IMR-90 (cell line): ENCODE measurements around the gene AGAP1. TPM values are rescaled to one million over a fixed set of nuclear protein-coding genes. Genes with fewer than 3 reads are reported as not detected.

Experiments used
- ATAC-seq: fragments of 200-7000 bp; cut with Tn5 transposase; 2 replicates; pipeline ENCODE4 v1.9.1; 2020; ENCODE audit warnings: low read depth, mild to moderate bottlenecking, moderate library complexity
- BruUV-seq: library from RNA; stranded (reverse); fragments of 400-500 nt; replicated peaks from 2 replicates; lab custom pipeline; 2021; lab: Mats Ljungman, UMichigan
- CTCF ChIA-PET: fragments of 300-600 bp; formaldehyde crosslinking; extraction: SDS; loops from one replicate; lab custom pipeline; 2021; ENCODE audit warnings: antibody characterized with exemption; lab: Yijun Ruan, JAX
- POLR2A ChIA-PET: fragments of 300-600 bp; sonication (Branson Sonifier 250); formaldehyde crosslinking; loops from one replicate; lab custom pipeline; 2022; ENCODE audit warnings: antibody characterized with exemption; ENCODE audit not compliant: unreplicated experiment; lab: Charles Lee
- DNase-seq: peaks from one replicate; pipeline ENCODE4 v3.0.0; 2013
- H2AFZ ChIP-seq: replicated peaks from 2 replicates; pipeline ENCODE3; 2013; ENCODE audit warnings: low read length, mild to moderate bottlenecking; ENCODE audit not compliant: poor library complexity
- H2AK5ac ChIP-seq: 2 replicates; pipeline ENCODE4 v1.6.1; 2013; ENCODE audit warnings: low read depth, low read length, inconsistent platforms
- H2AK9ac ChIP-seq: replicated peaks from 2 replicates; pipeline ENCODE3; 2013; ENCODE audit warnings: mild to moderate bottlenecking, low read depth, low read length, moderate library complexity; ENCODE audit not compliant: poor library complexity
- H2BK120ac ChIP-seq: 2 replicates; pipeline ENCODE4 v1.6.1; 2013; ENCODE audit warnings: low read depth, low read length, inconsistent platforms
- H2BK15ac ChIP-seq: 3 replicates; pipeline ENCODE4 v1.6.1; 2013; ENCODE audit warnings: low read depth, low read length, inconsistent platforms
- H2BK20ac ChIP-seq: 2 replicates; pipeline ENCODE4 v1.6.1; 2013; ENCODE audit warnings: low read depth, mild to moderate bottlenecking, inconsistent platforms, low read length, moderate library complexity
- H2BK5ac ChIP-seq: 2 replicates; pipeline ENCODE4 v1.6.1; 2013; ENCODE audit warnings: mild to moderate bottlenecking, low read depth, low read length, inconsistent platforms; ENCODE audit not compliant: poor library complexity, severe bottlenecking
- H3K14ac ChIP-seq: replicated peaks from 2 replicates; pipeline ENCODE4 v1.6.1; 2013; ENCODE audit warnings: low read depth, low read length, inconsistent platforms
- H3K18ac ChIP-seq: 2 replicates; pipeline ENCODE4 v1.6.1; 2013; ENCODE audit warnings: low read depth, low read length, control low read depth
- H3K23ac ChIP-seq: 2 replicates; pipeline ENCODE4 v1.6.1; 2013; ENCODE audit warnings: low read depth, low read length, inconsistent platforms
- H3K27ac ChIP-seq: 2 replicates; pipeline ENCODE4 v1.5.1; 2013; ENCODE audit warnings: mild to moderate bottlenecking, control low read depth, low read length; ENCODE audit not compliant: insufficient read depth
- H3K27me3 ChIP-seq: 2 replicates; pipeline ENCODE4 v1.6.1; 2013; ENCODE audit warnings: low read length; ENCODE audit not compliant: control insufficient read depth, insufficient read depth
- H3K36me3 ChIP-seq: 2 replicates; pipeline ENCODE4 v1.6.1; 2013; ENCODE audit warnings: low read length, mixed read lengths; ENCODE audit not compliant: control insufficient read depth, insufficient read depth
- H3K4ac ChIP-seq: 2 replicates; pipeline ENCODE4 v1.6.1; 2013; ENCODE audit warnings: low read depth, low read length, inconsistent platforms
- H3K4me1 ChIP-seq: 2 replicates; pipeline ENCODE4 v1.6.1; 2013; ENCODE audit warnings: low read length, mixed read lengths; ENCODE audit not compliant: control insufficient read depth, insufficient read depth
- H3K4me2 ChIP-seq: 2 replicates; pipeline ENCODE4 v1.6.1; 2013; ENCODE audit warnings: low read depth, mild to moderate bottlenecking, control low read depth, low read length, moderate library complexity
- H3K4me3 ChIP-seq: 2 replicates; pipeline ENCODE4 v1.5.1; 2013; ENCODE audit warnings: low read depth, mild to moderate bottlenecking, control low read depth, low read length, moderate library complexity; ENCODE audit not compliant: insufficient read depth
- H3K56ac ChIP-seq: 2 replicates; pipeline ENCODE4 v1.6.1; 2013; ENCODE audit warnings: low read length, inconsistent platforms; ENCODE audit not compliant: insufficient read depth; ENCODE audit errors: extremely low read depth
- H3K79me1 ChIP-seq, 2 experiments: 2 replicates each; pipeline ENCODE4 v1.6.1; 2013; ENCODE audit warnings: low read length in 2 of 2, inconsistent platforms in 1 of 2, low read depth in 1 of 2
- H3K9ac ChIP-seq: 2 replicates; pipeline ENCODE4 v1.6.1; 2013; ENCODE audit warnings: low read depth, low read length, control low read depth
- H3K9me1 ChIP-seq: 2 replicates; pipeline ENCODE4 v1.6.1; 2013; ENCODE audit warnings: low read length, inconsistent platforms; ENCODE audit not compliant: insufficient read depth
- H3K9me3 ChIP-seq: 2 replicates; pipeline ENCODE4 v1.6.1; 2013; ENCODE audit warnings: low read length; ENCODE audit not compliant: control insufficient read depth, insufficient read depth
- H4K20me1 ChIP-seq: 2 replicates; pipeline ENCODE4 v1.6.1; 2013; ENCODE audit warnings: low read length, inconsistent platforms; ENCODE audit not compliant: insufficient read depth
- H4K5ac ChIP-seq: 2 replicates; pipeline ENCODE4 v1.6.1; 2013; ENCODE audit warnings: mild to moderate bottlenecking, low read depth, low read length, control low read depth
- H4K8ac ChIP-seq, 2 experiments: 2 replicates each; pipeline ENCODE4 v1.6.1; 2013; ENCODE audit warnings: low read depth in 2 of 2, low read length in 2 of 2, control low read depth in 1 of 2, inconsistent platforms in 1 of 2
- H4K91ac ChIP-seq: 2 replicates; pipeline ENCODE4 v1.6.1; 2013; ENCODE audit warnings: low read depth, low read length, inconsistent platforms; ENCODE audit not compliant: insufficient read depth
- CEBPB ChIP-seq: IDR thresholded peaks from 2 replicates; pipeline ENCODE4 v1.6.1; 2012; ENCODE audit warnings: low read depth, low read length, improper control_type of control experiment
- CHD1 ChIP-seq: IDR thresholded peaks from 2 replicates; pipeline ENCODE4 v1.6.1; 2012; ENCODE audit warnings: low read depth, low read length, improper control_type of control experiment
- FOS ChIP-seq: fragments of 150-350 bp; IDR thresholded peaks from 2 replicates; pipeline ENCODE4 v1.6.1; 2016; ENCODE audit warnings: low read depth, low read length
- MAFK ChIP-seq: IDR thresholded peaks from 2 replicates; pipeline ENCODE4 v1.6.1; 2012; ENCODE audit warnings: low read depth, low read length, improper control_type of control experiment
- NFE2L2 ChIP-seq: fragments of 150-350 bp; IDR thresholded peaks from 2 replicates; pipeline ENCODE4 v1.6.1; 2016; ENCODE audit warnings: low read depth, mild to moderate bottlenecking, low read length
- RAD21 ChIP-seq: IDR thresholded peaks from 2 replicates; pipeline ENCODE4 v1.6.1; 2012; ENCODE audit warnings: low read length, improper control_type of control experiment
- RCOR1 ChIP-seq: IDR thresholded peaks from 2 replicates; pipeline ENCODE4 v1.6.1; 2012; ENCODE audit warnings: mild to moderate bottlenecking, low read length, improper control_type of control experiment; ENCODE audit not compliant: insufficient replicate concordance
- RFX5 ChIP-seq: IDR thresholded peaks from 2 replicates; pipeline ENCODE4 v1.8.0; 2012; ENCODE audit warnings: low read depth, mild to moderate bottlenecking, low read length, moderate library complexity
- SMC3 ChIP-seq: fragments of 150-350 bp; IDR thresholded peaks from 2 replicates; pipeline ENCODE4 v1.6.1; 2016; ENCODE audit warnings: low read depth, mild to moderate bottlenecking, antibody characterized with exemption, low read length, moderate library complexity
- WGBS, 2 experiments: methylation state at CpG; one replicate each; pipeline versions ENCODE4 v1.1.5 to v1.1.7; 2013; ENCODE audit warnings: missing lambda C conversion rate in 2 of 2; ENCODE audit not compliant: insufficient read length in 1 of 2; ENCODE audit errors: extremely low coverage in 2 of 2; 5-methylcytosine and 5-hydroxymethylcytosine counted together
- dilution Hi-C: fragments of 300-500 bp; cut with HindIII; formaldehyde crosslinking; loops from one replicate; pipeline ENCODE4 v1.14.3; 2018; ENCODE audit warnings: low sequenced_read_pairs; ENCODE audit not compliant: unreplicated experiment
- in situ Hi-C: fragments of 300-500 bp; cut with MboI; formaldehyde crosslinking; loops from 3 replicates; pipeline ENCODE4 v1.14.3; 2019; ENCODE audit warnings: low sequenced_read_pairs, inconsistent platforms, mixed read lengths
- intact Hi-C: fragments of 100-400 bp; cut with micrococcal nuclease; formaldehyde crosslinking; loops from 2 replicates; pipeline ENCODE4 v1.10.0; 2022
- polyA plus RNA-seq, 3 experiments: library from polyadenylated mRNA; depleted of rRNA; stranded (reverse); fragments of >200 nt; gene quantifications; 2 replicates each; pipeline ENCODE4 v1.2.3, GENCODE V29; 2012; ENCODE audit warnings: low replicate concordance in 1 of 3
- total RNA-seq: library from RNA; depleted of rRNA; stranded (reverse); fragments of >200 nt; gene quantifications from 2 replicates; pipeline ENCODE4 v1.2.3, GENCODE V29; 2012
- TF ChIP-seq, protein P1 (sequence below): fragments of 150-350 bp; IDR thresholded peaks from 2 replicates; pipeline ENCODE4 v1.6.1; 2017; ENCODE audit warnings: mild to moderate bottlenecking, antibody characterized with exemption, low read length, low read depth
- TF ChIP-seq, protein P2 (sequence below): fragments of 150-350 bp; IDR thresholded peaks from 2 replicates; pipeline ENCODE4 v1.6.1; 2016; ENCODE audit warnings: low read depth, mild to moderate bottlenecking, low read length, moderate library complexity, borderline replicate concordance

The AGAP1 gene
- total and polyA plus RNA-seq, 2 of the 4 experiments (the other 2 are of a cell fraction): 15.1 to 16.4 TPM

DNA sequence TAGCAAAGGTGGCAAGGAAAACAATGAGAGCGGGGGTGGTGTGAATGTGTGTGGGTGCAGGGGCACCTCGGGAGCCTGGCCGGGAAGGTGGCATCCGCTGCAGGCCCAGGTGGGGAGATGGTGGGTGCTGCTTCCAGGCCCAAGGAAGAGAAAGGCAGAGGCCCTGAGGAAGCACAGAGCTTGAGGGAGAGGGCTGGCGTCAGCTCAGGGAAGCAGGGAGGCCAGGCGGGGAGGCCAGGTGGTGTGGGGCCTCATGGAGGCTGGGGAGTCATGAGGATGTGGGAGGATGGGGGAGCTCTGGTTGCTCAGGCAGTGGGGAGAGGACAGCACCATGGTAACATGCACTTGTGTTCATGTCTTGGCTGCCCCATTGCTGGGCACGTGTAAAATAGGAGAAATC lies 43.3 kb downstream of the AGAP1 start:
- intact Hi-C loops: no loop called here
- 90% methylated on average over 2 of the region's 7 CpGs; no CpG with 5 or more reads in 1 of the 2 experiments for WGBS, 2 experiments
- dilution Hi-C loops: no loop called here

More for the DNA sequence above, 43.3 kb downstream of the AGAP1 start:
- no peak overlapping the region for H3K4ac ChIP-seq
- no peaks in the 10 kb centered on the region for H3K4me1 ChIP-seq
- ATAC-seq (no peak), DNase-seq (no peak)
- H3K27ac ChIP-seq: no peak overlapping the region
- no TSS peak for BruUV-seq
- peaks cover 68% of the 10 kb centered on the region for H4K20me1 ChIP-seq
- no peak overlapping the region for H4K8ac ChIP-seq
- H3K79me1 ChIP-seq: peaks cover 24 to 52% of the 10 kb centered on the region in 2 experiments
- no peak overlapping the region for H4K5ac ChIP-seq
- H3K9me1 ChIP-seq: no peaks in the 10 kb centered on the region; the same call in 1 of the 2 replicates
- H3K4me3 ChIP-seq: no peak overlapping the region
- H3K56ac ChIP-seq: no peak overlapping the region
- H3K14ac ChIP-seq: no peak overlapping the region
- in situ Hi-C loops: no loop called here
- H3K4me2 ChIP-seq: no peak overlapping the region
- no peak overlapping the region for H2BK15ac ChIP-seq
- H3K27me3 ChIP-seq: no peaks in the 10 kb centered on the region
- H2AK5ac ChIP-seq: no peak overlapping the region
- H2AK9ac ChIP-seq: no peak overlapping the region
- no peak overlapping the region for H3K23ac ChIP-seq
- H2BK120ac ChIP-seq: no peak overlapping the region
- no peaks in the 10 kb centered on the region for H3K36me3 ChIP-seq
- H3K9ac ChIP-seq: no peak overlapping the region
- no peak overlapping the region for H2BK5ac ChIP-seq
- no peak overlapping the region for H4K91ac ChIP-seq
- no peak overlapping the region for H2BK20ac ChIP-seq
- CTCF ChIA-PET: no interaction called here
- TF ChIP-seq, protein P1, sequence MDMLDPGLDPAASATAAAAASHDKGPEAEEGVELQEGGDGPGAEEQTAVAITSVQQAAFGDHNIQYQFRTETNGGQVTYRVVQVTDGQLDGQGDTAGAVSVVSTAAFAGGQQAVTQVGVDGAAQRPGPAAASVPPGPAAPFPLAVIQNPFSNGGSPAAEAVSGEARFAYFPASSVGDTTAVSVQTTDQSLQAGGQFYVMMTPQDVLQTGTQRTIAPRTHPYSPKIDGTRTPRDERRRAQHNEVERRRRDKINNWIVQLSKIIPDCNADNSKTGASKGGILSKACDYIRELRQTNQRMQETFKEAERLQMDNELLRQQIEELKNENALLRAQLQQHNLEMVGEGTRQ: no peak
- no peak for TF ChIP-seq CEBPB
- no peak for TF ChIP-seq SMC3
- TF ChIP-seq RCOR1: no peak
- no peak for TF ChIP-seq CHD1
- no peak for TF ChIP-seq FOS
- no peak for TF ChIP-seq MAFK
- TF ChIP-seq NFE2L2: no peak
- TF ChIP-seq RAD21: no peak
- TF ChIP-seq RFX5: no peak
- TF ChIP-seq, protein P2, sequence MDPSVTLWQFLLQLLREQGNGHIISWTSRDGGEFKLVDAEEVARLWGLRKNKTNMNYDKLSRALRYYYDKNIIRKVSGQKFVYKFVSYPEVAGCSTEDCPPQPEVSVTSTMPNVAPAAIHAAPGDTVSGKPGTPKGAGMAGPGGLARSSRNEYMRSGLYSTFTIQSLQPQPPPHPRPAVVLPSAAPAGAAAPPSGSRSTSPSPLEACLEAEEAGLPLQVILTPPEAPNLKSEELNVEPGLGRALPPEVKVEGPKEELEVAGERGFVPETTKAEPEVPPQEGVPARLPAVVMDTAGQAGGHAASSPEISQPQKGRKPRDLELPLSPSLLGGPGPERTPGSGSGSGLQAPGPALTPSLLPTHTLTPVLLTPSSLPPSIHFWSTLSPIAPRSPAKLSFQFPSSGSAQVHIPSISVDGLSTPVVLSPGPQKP: no peak
- POLR2A ChIA-PET: no interaction called here
- H3K9me3 ChIP-seq: no peaks in the 10 kb centered on the region
- peak overlapping the region; percentile 51 for H2AFZ ChIP-seq
- H3K18ac ChIP-seq: no peak overlapping the region
